ENCODE measurements around the gene SMIM35.

GRCh38 chr11:117972044-117972443 lies 114.7 kb downstream of the SMIM35 start:
- TF ChIP-seq, protein P1, sequence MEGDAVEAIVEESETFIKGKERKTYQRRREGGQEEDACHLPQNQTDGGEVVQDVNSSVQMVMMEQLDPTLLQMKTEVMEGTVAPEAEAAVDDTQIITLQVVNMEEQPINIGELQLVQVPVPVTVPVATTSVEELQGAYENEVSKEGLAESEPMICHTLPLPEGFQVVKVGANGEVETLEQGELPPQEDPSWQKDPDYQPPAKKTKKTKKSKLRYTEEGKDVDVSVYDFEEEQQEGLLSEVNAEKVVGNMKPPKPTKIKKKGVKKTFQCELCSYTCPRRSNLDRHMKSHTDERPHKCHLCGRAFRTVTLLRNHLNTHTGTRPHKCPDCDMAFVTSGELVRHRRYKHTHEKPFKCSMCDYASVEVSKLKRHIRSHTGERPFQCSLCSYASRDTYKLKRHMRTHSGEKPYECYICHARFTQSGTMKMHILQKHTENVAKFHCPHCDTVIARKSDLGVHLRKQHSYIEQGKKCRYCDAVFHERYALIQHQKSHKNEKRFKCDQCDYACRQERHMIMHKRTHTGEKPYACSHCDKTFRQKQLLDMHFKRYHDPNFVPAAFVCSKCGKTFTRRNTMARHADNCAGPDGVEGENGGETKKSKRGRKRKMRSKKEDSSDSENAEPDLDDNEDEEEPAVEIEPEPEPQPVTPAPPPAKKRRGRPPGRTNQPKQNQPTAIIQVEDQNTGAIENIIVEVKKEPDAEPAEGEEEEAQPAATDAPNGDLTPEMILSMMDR (IDR thresholded peaks at IDR 0.05; ENCODE audit: low read length), result no peak
- no peak for TF ChIP-seq EZH2 (IDR thresholded peaks at IDR 0.05; ENCODE audit: borderline replicate concordance, low read length)
